Activated CD8-positive, alpha-beta memory T cell treated with anti-CD3 and anti-CD28 coated beads, Interleukin-2, amount 50 U/mL, for 24 hours (primary cell): ENCODE results near the gene ZDHHC12.

Experiments
- DNase-seq: peaks from one replicate; pipeline ENCODE4 v3.0.0-alpha.2; 2020; ENCODE audit errors: extremely low read depth

ZDHHC12 gene

GRCh38 chr9:128729766-128730517 is 6.0 kb upstream of the ZDHHC12 start:
- DNase-seq, result no peak

GRCh38 chr9:128729302-128729701 is 5.4 kb upstream of the ZDHHC12 start:
- DNase-seq, result no peak

GRCh38 chr9:128728298-128728697 is 4.4 kb upstream of the ZDHHC12 start:
- no peak for DNase-seq

- DNase-seq, result no peak
Observed at GRCh38 chr9:128727640-128728248, 3.8 kb upstream of the ZDHHC12 start.

GRCh38 chr9:128724744-128725211 is 851 bp upstream of the ZDHHC12 start:
- DNase-seq, result no peak

- no peak for DNase-seq
Observed at GRCh38 chr9:128723352-128723865, 518 bp downstream of the ZDHHC12 start.

GRCh38 chr9:128722380-128723351 is 1.3 kb downstream of the ZDHHC12 start:
- no peak for DNase-seq

GRCh38 chr9:128721487-128722010 is 2.4 kb downstream of the ZDHHC12 start:
- DNase-seq, result no peak

- no peak for DNase-seq
Observed at GRCh38 chr9:128720841-128721486, 3.0 kb downstream of the ZDHHC12 start.

GRCh38 chr9:128719919-128720605 is 3.9 kb downstream of the ZDHHC12 start:
- DNase-seq, result no peak

GRCh38 chr9:128718475-128718874 is 5.5 kb downstream of the ZDHHC12 start:
- no peak for DNase-seq

- no peak for DNase-seq
Observed at GRCh38 chr9:128718047-128718446, 5.9 kb downstream of the ZDHHC12 start.

GRCh38 chr9:128716581-128717254 is 7.2 kb downstream of the ZDHHC12 start:
- DNase-seq, result no peak

GRCh38 chr9:128715436-128715750 is 8.5 kb downstream of the ZDHHC12 start:
- DNase-seq, result no peak

- no peak for DNase-seq
Observed at GRCh38 chr9:128714586-128715435, 9.1 kb downstream of the ZDHHC12 start.

GRCh38 chr9:128713941-128714573 is 9.9 kb downstream of the ZDHHC12 start:
- no peak for DNase-seq

GRCh38 chr9:128713411-128713780 is 10.5 kb downstream of the ZDHHC12 start:
- no peak for DNase-seq

- no peak for DNase-seq
Observed at GRCh38 chr9:128712451-128713410, 11.2 kb downstream of the ZDHHC12 start.
